ENCODE results near the gene TMEM88. TPM values are rescaled to one million over a fixed set of nuclear protein-coding genes. Genes with fewer than 3 reads are reported as not detected.

Gene TMEM88
- total RNA-seq, 2 donors from 2014 or later = 5.2 to 5.3 TPM

DNA sequence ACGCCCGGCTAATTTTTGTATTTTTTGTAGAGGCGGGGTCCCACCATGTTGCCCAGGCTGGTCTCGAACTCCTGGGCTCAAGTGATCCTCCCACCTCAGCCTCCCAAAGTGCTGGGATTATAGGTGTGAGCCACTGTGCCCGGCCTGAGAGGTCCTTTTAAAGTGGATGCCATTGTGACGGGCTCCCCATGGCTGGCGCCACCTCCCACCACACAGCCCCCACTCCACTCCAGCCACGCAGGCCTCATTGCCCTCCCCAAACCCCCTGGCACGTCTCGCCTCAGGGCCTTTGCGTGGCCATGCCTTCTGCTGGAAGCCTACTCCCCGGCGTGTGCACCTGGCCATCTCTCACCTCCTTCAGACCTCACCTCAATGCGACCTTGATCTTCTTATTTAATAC lies 32.7 kb upstream of the TMEM88 start:
- H3K27ac Mint-ChIP-seq = peak overlapping the region; percentile 77
- H3K36me3 Mint-ChIP-seq (ENCODE audit: insufficient read depth in 2 of 2) = no peaks in the 10 kb centered on the region
- no peaks in the 10 kb centered on the region for H3K9me3 Mint-ChIP-seq
- ATAC-seq (replicated peaks in 1 of 2) (no peak), DNase-seq (no peak)
- peaks cover 7% of the 10 kb centered on the region for H3K4me1 Mint-ChIP-seq (ENCODE audit: low read depth)
- H3K27me3 Mint-ChIP-seq (ENCODE audit: low read depth) = no peaks in the 10 kb centered on the region
- no peak overlapping the region for H3K4me3 Mint-ChIP-seq

DNA sequence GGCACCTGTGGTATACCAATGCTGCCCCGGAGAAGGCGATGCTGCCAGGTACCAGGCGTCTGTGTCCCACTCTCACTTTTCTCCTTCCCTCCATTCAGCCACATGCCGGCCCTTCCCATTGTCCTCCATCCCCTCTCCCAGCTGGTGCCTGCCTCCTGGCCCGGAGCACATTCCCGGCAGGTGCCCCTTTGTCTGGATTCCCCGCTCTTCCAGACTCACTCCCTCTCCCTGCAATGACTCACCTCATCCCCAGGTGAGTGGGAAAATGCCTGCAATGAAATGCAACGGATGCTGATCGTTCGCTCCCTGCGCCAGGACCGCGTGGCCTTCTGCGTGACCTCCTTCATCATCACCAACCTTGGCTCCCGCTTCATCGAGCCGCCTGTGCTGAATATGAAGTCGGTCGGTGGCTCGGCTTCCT lies 31.3 kb upstream of the TMEM88 start:
- DNase-seq = no peak
- ATAC-seq (replicated peaks in 1 of 2) = no peak
- Mint-ChIP-seq H3K27me3 (ENCODE audit: low read depth) (no peaks in the 10 kb centered on the region), H3K4me3 (no peak overlapping the region), H3K4me1 (ENCODE audit: low read depth) (peaks cover 7% of the 10 kb centered on the region), H3K36me3 (ENCODE audit: insufficient read depth in 2 of 2) (no peaks in the 10 kb centered on the region), H3K27ac (no peak overlapping the region), H3K9me3 (no peaks in the 10 kb centered on the region)

DNA sequence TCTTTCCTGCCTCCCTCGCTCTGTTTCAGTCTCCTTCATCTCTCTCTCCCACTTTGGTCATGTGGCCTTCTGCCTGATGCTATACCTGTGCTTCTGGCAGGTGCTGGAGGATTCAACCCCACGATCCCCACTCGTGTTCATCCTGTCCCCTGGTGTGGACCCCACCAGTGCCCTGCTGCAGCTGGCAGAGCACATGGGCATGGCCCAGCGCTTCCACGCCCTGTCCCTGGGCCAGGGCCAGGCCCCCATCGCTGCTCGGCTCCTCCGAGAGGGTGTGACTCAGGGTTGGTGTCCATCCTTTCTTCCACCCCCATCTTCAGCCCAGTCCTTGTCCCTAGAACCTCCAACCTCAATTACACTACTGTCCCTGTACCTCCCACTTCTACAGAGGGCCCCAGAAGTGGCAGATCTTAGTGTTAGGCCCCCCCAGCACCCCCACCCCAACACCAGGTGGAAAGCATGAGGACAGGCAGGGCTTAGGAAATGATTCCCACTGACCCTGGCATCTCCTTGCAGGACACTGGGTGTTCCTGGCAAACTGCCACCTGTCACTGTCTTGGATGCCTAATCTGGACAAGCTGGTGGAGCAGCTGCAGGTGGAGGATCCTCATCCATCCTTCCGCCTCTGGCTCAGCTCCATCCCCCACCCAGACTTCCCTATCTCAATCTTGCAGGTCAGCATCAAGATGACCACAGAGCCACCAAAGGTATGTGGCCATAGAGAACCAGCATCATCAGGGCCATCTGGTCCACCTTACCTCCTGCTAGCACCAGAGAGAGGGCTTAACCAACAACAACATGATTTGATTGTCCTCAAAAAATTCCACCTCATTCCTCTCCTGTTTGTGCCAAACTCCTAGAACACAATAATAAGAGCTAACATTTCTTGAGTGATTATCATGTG lies 30.6 kb upstream of the TMEM88 start:
- ATAC-seq (replicated peaks in 1 of 2) (no peak), DNase-seq (no peak)
- Mint-ChIP-seq H3K9me3 (no peaks in the 10 kb centered on the region), H3K36me3 (ENCODE audit: insufficient read depth in 2 of 2) (no peaks in the 10 kb centered on the region), H3K27ac (no peak overlapping the region), H3K4me3 (no peak overlapping the region), H3K4me1 (ENCODE audit: low read depth) (peaks cover 7% of the 10 kb centered on the region), H3K27me3 (ENCODE audit: low read depth) (peaks cover 2% of the 10 kb centered on the region)

DNA sequence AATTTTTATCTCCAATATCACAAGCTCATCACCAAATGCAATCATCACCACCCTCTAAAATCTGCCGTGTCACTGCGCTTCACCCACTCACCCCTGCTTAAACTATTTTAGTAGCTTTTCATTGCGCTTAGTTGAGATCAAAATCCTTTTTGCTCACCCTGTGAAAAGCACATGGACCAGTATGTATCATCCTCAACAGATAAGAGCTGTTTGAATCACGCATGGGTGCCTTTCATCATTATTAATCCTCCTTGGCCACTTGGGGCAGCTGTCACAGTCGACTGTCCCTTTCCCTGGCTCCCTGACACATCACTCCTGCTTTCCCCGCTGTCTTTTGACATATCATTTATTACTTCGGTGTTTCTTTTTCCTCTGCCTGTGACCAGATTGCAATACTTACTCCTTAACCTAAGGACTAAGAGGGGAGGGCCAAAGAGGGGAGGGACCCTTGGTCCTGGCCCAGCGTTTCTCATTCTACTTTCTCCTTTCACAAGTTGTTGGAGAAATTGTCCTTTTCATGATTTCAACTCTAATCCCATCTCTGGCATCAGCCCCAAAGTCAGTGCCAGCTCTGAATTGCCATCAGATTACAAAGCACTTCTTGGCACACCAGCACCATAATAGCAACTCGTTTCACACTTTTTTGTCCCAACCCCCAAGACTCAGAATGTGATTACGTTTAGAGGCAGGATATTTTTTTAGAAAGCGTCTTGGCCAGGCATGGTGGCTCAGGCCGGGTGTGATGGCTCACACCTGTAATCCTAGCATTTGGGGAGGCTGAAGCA lies 29.5 kb upstream of the TMEM88 start:
- no peak overlapping the region for H3K4me3 Mint-ChIP-seq
- ATAC-seq (replicated peaks in 1 of 2) (peak in 1 of 2 donors; percentile 30), DNase-seq (no peak)
- peaks cover 7% of the 10 kb centered on the region for H3K4me1 Mint-ChIP-seq (ENCODE audit: low read depth)
- peaks cover 4% of the 10 kb centered on the region for H3K27me3 Mint-ChIP-seq (ENCODE audit: low read depth)
- no peak overlapping the region for H3K27ac Mint-ChIP-seq
- no peaks in the 10 kb centered on the region for H3K36me3 Mint-ChIP-seq (ENCODE audit: insufficient read depth in 2 of 2)
- H3K9me3 Mint-ChIP-seq = no peaks in the 10 kb centered on the region

DNA sequence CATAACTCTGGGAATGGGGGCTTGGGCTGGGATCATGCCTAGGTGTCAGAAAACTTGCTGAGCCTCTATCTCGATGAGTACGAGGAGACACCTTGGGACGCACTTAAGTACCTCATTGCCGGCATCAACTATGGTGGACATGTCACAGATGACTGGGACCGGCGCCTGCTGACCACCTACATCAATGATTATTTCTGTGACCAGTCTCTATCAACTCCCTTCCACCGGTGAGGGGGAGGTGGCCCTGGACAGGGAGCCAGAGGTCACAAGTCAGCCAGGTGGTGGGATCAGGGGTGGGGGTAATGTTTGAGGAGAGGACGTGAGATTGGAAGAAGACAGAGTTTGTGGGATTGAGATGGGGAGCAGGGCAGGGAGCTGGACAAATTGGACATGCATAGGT lies 24.2 kb upstream of the TMEM88 start:
- Mint-ChIP-seq H3K9me3 (no peaks in the 10 kb centered on the region), H3K4me1 (ENCODE audit: low read depth) (peaks cover 7% of the 10 kb centered on the region), H3K4me3 (no peak overlapping the region), H3K36me3 (ENCODE audit: insufficient read depth in 2 of 2) (no peaks in the 10 kb centered on the region), H3K27me3 (ENCODE audit: low read depth) (peaks cover 9% of the 10 kb centered on the region), H3K27ac (no peak overlapping the region)
- no peak for ATAC-seq (replicated peaks in 1 of 2)
- no peak for DNase-seq

DNA sequence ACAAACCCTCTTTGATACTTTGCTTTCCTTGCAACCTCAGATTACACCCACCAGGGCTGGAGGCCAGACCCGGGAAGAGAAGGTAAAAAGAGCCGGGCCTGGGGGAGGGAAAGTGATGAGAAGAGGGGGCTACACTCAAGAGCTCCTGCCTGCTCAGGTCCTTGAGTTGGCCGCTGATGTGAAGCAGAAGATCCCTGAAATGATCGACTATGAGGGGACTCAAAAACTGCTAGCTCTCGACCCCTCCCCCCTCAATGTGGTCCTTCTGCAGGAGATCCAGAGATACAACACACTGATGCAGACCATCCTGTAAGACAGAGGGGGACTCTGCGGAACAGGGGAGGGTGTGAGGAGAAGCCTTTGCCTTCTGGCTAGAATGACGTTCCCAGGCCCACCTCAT lies 23.6 kb upstream of the TMEM88 start:
- Mint-ChIP-seq H3K36me3 (ENCODE audit: insufficient read depth in 2 of 2) (no peaks in the 10 kb centered on the region), H3K4me3 (no peak overlapping the region), H3K4me1 (ENCODE audit: low read depth) (peaks cover 11% of the 10 kb centered on the region), H3K9me3 (no peaks in the 10 kb centered on the region), H3K27me3 (ENCODE audit: low read depth) (peaks cover 9% of the 10 kb centered on the region), H3K27ac (no peak overlapping the region)
- ATAC-seq (replicated peaks in 1 of 2) = no peak
- DNase-seq = no peak

DNA sequence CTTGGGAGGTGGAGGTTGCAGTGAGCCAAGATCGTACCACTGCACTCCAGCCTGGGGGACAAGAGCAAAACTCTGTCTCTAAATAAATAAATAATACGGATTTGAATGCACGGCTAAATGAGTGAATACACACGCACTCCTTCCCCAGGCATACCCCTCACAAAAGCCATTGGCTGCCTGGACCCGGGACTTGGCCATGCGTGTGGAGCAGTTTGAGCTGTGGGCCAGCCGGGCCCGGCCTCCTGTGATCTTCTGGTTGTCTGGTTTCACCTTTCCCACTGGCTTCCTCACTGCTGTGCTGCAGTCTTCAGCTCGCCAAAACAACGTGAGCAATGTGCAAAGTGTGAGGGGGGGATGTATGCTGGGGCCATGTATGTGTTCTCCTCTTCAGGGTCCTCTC lies 22.4 kb upstream of the TMEM88 start:
- ATAC-seq (replicated peaks in 1 of 2) = no peak
- no peak overlapping the region for H3K27ac Mint-ChIP-seq
- no peaks in the 10 kb centered on the region for H3K36me3 Mint-ChIP-seq (ENCODE audit: insufficient read depth in 2 of 2)
- peaks cover 9% of the 10 kb centered on the region for H3K27me3 Mint-ChIP-seq (ENCODE audit: low read depth)
- no peak overlapping the region for H3K4me3 Mint-ChIP-seq
- H3K9me3 Mint-ChIP-seq = no peaks in the 10 kb centered on the region
- no peak for DNase-seq
- peaks cover 23% of the 10 kb centered on the region for H3K4me1 Mint-ChIP-seq (ENCODE audit: low read depth)

DNA sequence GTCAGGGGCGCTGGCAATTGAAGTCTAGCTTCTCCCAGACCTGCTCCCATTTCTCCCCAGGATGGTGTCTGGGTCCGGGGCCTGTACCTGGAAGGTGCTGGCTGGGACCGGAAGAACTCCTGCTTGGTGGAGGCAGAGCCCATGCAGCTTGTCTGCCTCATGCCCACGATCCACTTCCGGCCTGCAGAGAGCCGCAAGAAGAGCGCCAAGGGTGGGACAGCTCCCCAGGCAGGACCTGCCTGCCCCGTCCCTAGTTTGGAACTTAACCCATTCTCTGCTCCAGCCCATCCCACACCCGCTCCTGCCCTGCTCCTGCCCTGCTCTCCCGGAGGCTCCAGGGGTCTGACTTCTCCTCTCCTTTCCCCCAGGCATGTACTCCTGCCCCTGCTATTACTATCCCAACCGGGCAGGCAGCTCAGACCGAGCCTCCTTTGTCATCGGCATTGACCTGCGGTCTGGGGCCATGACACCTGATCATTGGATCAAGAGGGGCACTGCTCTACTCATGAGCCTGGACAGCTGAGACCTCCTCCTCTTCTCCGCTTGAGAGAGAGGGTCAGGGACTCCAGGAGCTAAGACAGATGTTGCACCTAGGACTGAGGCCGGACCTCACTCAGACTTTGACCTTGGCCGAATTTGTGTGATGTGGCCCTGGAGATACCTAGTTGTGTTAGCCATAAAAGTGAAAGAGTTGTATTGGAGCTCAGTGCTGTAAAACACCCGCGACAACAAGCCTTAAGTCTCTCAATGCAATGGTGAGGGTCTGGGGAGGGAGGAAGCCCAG lies 21.7 kb upstream of the TMEM88 start:
- no peak overlapping the region for H3K27ac Mint-ChIP-seq
- H3K27me3 Mint-ChIP-seq (ENCODE audit: low read depth) = peaks cover 9% of the 10 kb centered on the region
- peak overlapping the region; percentile 83 to 98 for H3K4me3 Mint-ChIP-seq
- H3K4me1 Mint-ChIP-seq (ENCODE audit: low read depth) = peaks cover 28% of the 10 kb centered on the region
- no peak for DNase-seq
- no peak for ATAC-seq (replicated peaks in 1 of 2)
- H3K36me3 Mint-ChIP-seq (ENCODE audit: insufficient read depth in 2 of 2) = no peaks in the 10 kb centered on the region
- no peaks in the 10 kb centered on the region for H3K9me3 Mint-ChIP-seq

DNA sequence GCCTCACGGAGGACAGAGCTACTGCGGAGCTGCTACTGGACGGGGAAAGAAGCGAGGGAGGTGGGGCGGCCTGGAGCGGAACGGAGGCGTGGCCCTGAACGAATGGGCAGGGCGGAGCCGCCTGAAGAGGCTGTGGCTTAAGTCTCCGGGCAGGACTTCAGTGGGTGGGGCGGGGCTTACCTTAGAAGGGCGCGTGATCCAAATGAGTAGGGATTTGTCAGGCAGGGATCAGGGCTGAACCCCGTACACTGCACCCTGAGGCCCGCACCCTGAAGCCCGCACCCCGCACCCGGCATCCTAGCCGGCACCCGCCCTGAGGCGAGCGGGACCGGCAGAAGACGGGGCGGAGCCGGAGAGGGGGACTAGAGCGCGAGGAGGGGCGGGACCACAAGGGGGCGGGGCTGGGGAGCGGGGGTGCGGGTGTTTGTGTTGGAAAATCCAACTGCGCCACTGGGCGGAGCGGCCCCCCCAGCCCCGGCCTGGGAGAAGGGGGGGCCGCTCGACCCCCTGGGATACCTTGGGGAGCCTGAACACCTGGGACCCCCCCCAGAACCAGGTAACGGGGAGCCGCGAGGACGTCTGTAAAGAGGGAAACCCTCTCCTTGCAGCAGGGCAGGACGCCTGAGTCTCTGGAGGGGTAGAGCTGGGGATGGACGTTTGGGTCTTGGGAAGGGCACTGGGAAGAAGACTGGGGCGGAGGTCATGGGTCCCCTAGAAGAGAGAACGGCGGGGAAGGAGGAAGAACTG lies 20.9 kb upstream of the TMEM88 start, which contains the start of gene KDM6B:
Gene KDM6B (plus strand): TSS at position 423 of the 747 bp plus-strand sequence. CDS start 11,338 bp downstream, outside the sequence.
- Mint-ChIP-seq H3K36me3 (ENCODE audit: insufficient read depth in 2 of 2) (no peaks in the 10 kb centered on the region), H3K4me3 (peak within 1 kb of the TSS; percentile 88 to 98), H3K27me3 (ENCODE audit: low read depth) (peaks cover 9% of the 10 kb centered on the region), H3K27ac (peak within 1 kb of the TSS; percentile 45), H3K4me1 (ENCODE audit: low read depth) (peaks cover 36% of the 10 kb centered on the region), H3K9me3 (no peaks in the 10 kb centered on the region)
- peak; percentile 87 to 92 for DNase-seq
- peak; percentile 73 to 76 for ATAC-seq (replicated peaks in 1 of 2)

DNA sequence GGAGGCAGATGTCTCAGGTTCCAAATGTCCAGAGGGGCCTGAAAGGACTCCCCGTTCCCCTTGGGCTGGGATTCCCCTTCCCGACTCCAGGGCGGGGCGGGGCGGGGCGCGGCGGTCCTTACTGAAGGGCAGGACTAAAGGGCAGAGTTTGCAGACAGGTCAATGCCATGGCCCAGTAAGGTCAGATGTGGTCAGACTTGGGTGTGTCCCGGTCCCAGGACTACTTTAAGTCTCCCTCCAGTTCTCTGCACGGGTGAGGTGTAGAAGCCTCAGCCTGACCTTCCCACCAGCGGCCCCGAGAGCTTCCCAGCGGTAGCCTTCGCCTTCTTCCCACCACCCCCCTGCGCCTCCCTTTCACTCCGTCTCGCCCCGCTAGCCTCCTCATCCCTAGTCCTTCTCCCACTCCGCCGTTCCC lies 20.3 kb upstream of the TMEM88 start:
- ATAC-seq (replicated peaks in 1 of 2) (peak; percentile 3 to 6), DNase-seq (peak; percentile 34 to 37)
- H3K27me3 Mint-ChIP-seq (ENCODE audit: low read depth) = peaks cover 5% of the 10 kb centered on the region
- peak overlapping the region; percentile 88 to 98 for H3K4me3 Mint-ChIP-seq
- no peaks in the 10 kb centered on the region for H3K36me3 Mint-ChIP-seq (ENCODE audit: insufficient read depth in 2 of 2)
- peaks cover 41% of the 10 kb centered on the region for H3K4me1 Mint-ChIP-seq (ENCODE audit: low read depth)
- H3K27ac Mint-ChIP-seq = peak overlapping the region; percentile 27
- H3K9me3 Mint-ChIP-seq = no peaks in the 10 kb centered on the region

DNA sequence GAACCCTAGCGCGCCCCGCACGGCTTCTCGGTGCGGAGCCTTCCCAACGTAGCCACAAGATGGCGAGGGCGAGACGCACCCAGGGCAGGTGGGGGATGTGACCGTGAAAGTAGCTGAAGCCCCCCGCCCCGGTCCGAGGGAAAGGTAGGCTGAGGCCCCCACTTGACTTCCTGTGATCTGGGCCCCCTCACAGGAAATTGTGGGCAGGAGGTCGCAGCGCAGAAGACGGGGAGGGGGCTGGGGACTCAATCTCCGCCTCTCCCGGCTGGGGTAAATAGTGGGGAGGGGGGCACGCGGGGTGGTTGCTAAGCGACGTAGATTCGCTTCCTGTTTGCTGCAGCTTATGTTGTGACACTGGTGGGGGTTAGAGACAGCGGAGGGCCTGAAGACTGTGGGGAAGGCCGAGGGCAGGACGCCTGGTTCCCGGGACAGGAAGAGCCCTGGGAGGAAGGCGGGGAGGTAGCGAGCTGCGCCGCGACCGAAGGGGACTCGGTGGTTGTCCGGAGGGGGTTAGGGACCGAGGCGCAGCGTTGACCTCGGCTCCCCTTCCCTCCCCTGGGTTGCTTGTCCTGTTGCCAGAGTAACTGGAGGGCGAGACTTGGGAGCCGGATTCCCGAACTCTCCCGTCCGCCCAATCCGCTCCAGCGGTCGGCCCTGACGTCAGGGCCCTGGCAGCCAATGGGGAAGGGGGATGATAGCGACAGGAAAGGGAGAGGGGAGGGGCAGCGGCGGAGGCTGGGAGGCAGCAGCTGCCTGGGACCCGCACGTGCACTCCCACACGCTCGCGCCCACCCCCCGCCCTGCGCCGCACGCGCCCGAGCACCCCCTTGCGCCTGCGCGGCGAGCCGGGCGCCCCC lies 19.7 kb upstream of the TMEM88 start:
- no peaks in the 10 kb centered on the region for H3K36me3 Mint-ChIP-seq (ENCODE audit: insufficient read depth in 2 of 2)
- no peaks in the 10 kb centered on the region for H3K9me3 Mint-ChIP-seq
- H3K4me3 Mint-ChIP-seq = peak overlapping the region; percentile 88 to 98
- DNase-seq = peak; percentile 82 to 87
- ATAC-seq (replicated peaks in 1 of 2) = peak; percentile 56 to 57
- peaks cover 5% of the 10 kb centered on the region for H3K27me3 Mint-ChIP-seq (ENCODE audit: low read depth)
- H3K27ac Mint-ChIP-seq = peak overlapping the region; percentile 76
- peaks cover 48% of the 10 kb centered on the region for H3K4me1 Mint-ChIP-seq (ENCODE audit: low read depth)
